Prostate gland (tissue), 2 donors: ENCODE results near the gene KDM4C. TPM values are rescaled to one million over a fixed set of nuclear protein-coding genes. Genes with fewer than 3 reads are reported as not detected.

Experiments used
- DNase-seq: peaks from one replicate; pipeline ENCODE4 v3.0.0-alpha.2; 2019; ENCODE audit warnings: low spot score
- H3K27ac ChIP-seq, 2 donors: fragments of 200-600 bp; sonication (generic); 2 replicates each; pipeline ENCODE4 v1.5.1; 2017 to 2019
- H3K27me3 ChIP-seq: fragments of 200-600 bp; sonication (generic); replicated peaks from 2 replicates; pipeline ENCODE4 v1.5.1; 2019; ENCODE audit not compliant: insufficient read depth
- H3K36me3 ChIP-seq, 2 donors: fragments of 200-600 bp; sonication (generic); 1 replicate in 1 of 2; 2 replicates in 1 of 2; pipeline versions ENCODE4 v1.5.1 to v1.8.1; 2017 to 2019
- H3K4me1 ChIP-seq: fragments of 200-600 bp; sonication (generic); replicated peaks from 2 replicates; pipeline ENCODE4 v1.5.1; 2019
- H3K4me3 ChIP-seq, 2 donors: fragments of 200-600 bp; sonication (generic); 2 replicates each; pipeline ENCODE4 v1.5.1; 2017 to 2019
- H3K9me3 ChIP-seq: fragments of 200-600 bp; sonication (generic); 2 replicates; pipeline ENCODE4 v1.5.1; 2017
- CTCF ChIP-seq, 4 experiments: fragments of 200-600 bp in 2 of 4; fragments of 450-650 bp in 2 of 4; sonication (generic) in 2 of 4; IDR thresholded peaks; 1 replicate in 3 of 4; 2 replicates in 1 of 4; pipeline ENCODE4 v1.5.1; 2016 to 2019; ENCODE audit warnings: antibody characterized with exemption in 4 of 4, mild to moderate bottlenecking in 2 of 4, moderate library complexity in 2 of 4
- POLR2A ChIP-seq: fragments of 450-650 bp; IDR thresholded peaks from one replicate; pipeline ENCODE4 v1.6.1; 2016; ENCODE audit warnings: antibody characterized with exemption, mild to moderate bottlenecking
- POLR2AphosphoS5 ChIP-seq: sonication (generic); formaldehyde crosslinking; IDR thresholded peaks from one replicate; pipeline ENCODE4 v1.6.1; 2017; ENCODE audit warnings: antibody characterized with exemption
- WGBS: methylation state at CpG from one replicate; pipeline ENCODE4 v1.1.5; 2018; 5-methylcytosine and 5-hydroxymethylcytosine counted together
- intact Hi-C: fragments of 100-400 bp; cut with DNase I; formaldehyde crosslinking; loops from one replicate; pipeline ENCODE4 v1.14.2; 2022
- total RNA-seq, 2 donors: library from RNA; depleted of rRNA; stranded (reverse); fragments of >200 nt; gene quantifications; one replicate each; pipeline ENCODE4 v1.1.0, GENCODE V29; 2016

KDM4C gene
- total RNA-seq, 2 donors from 2014 or later: 18.1 to 27.7 TPM

- H3K27me3 ChIP-seq: no peaks in the 10 kb centered on the region
- no peaks in the 10 kb centered on the region for H3K36me3 ChIP-seq
- no peak overlapping the region for H3K27ac ChIP-seq
- intact Hi-C loops: no loop called here
- no peaks in the 10 kb centered on the region for H3K4me1 ChIP-seq
- WGBS: 95% methylated on average over 4 of the region's 4 CpGs
- no peak for DNase-seq
- H3K9me3 ChIP-seq: no peaks in the 10 kb centered on the region
- no peak overlapping the region for H3K4me3 ChIP-seq
- TF ChIP-seq POLR2AphosphoS5 (no peak), POLR2A (no peak), CTCF (IDR thresholded peaks at IDR 0.05) (no peak)
Measured at GRCh38 chr9:7130266-7130820, 372.6 kb downstream of the KDM4C start.

- 54% methylated on average over 1 of the region's 1 CpG for WGBS
- no peak overlapping the region for H3K4me3 ChIP-seq
Measured at GRCh38 chr9:7132605-7133004, 374.8 kb downstream of the KDM4C start.

GRCh38 chr9:7135735-7136134 is 378.0 kb downstream of the KDM4C start:
- no peak for DNase-seq
- no peaks in the 10 kb centered on the region for H3K9me3 ChIP-seq
- no peak overlapping the region for H3K27ac ChIP-seq
- H3K4me3 ChIP-seq: no peak overlapping the region
- no peak for TF ChIP-seq CTCF (IDR thresholded peaks at IDR 0.05)
- no peak for TF ChIP-seq POLR2AphosphoS5
- TF ChIP-seq POLR2A: no peak
- 81% methylated on average over 4 of the region's 4 CpGs for WGBS
- no peaks in the 10 kb centered on the region for H3K4me1 ChIP-seq
- H3K27me3 ChIP-seq: no peaks in the 10 kb centered on the region
- intact Hi-C loops: no loop called here
- no peaks in the 10 kb centered on the region for H3K36me3 ChIP-seq

More at GRCh38 chr9:7132605-7133004, 374.8 kb downstream of the KDM4C start:
- DNase-seq: no peak
- H3K27ac ChIP-seq: no peak overlapping the region
- intact Hi-C loops: no loop called here
- H3K36me3 ChIP-seq: no peaks in the 10 kb centered on the region
- no peaks in the 10 kb centered on the region for H3K4me1 ChIP-seq
- H3K9me3 ChIP-seq: no peaks in the 10 kb centered on the region
- H3K27me3 ChIP-seq: no peaks in the 10 kb centered on the region
- no peak for TF ChIP-seq POLR2AphosphoS5
- TF ChIP-seq CTCF (IDR thresholded peaks at IDR 0.05): no peak
- TF ChIP-seq POLR2A: no peak

GRCh38 chr9:7137040-7137439 is 379.3 kb downstream of the KDM4C start:
- WGBS: 86% methylated on average over 6 of the region's 6 CpGs
- intact Hi-C loops: no loop called here
- no peaks in the 10 kb centered on the region for H3K4me1 ChIP-seq

More at GRCh38 chr9:7137040-7137439, 379.3 kb downstream of the KDM4C start:
- Histone ChIP-seq H3K9me3 (no peaks in the 10 kb centered on the region), H3K4me3 (no peak overlapping the region), H3K27me3 (no peaks in the 10 kb centered on the region), H3K27ac (no peak overlapping the region), H3K36me3 (no peaks in the 10 kb centered on the region)
- TF ChIP-seq POLR2A: no peak
- no peak for TF ChIP-seq POLR2AphosphoS5
- no peak for TF ChIP-seq CTCF (IDR thresholded peaks at IDR 0.05)
- no peak for DNase-seq
